Measurements from ENCODE around the gene SRPK2.

Gene SRPK2

GRCh38 chr7:105136221-105136620, 252.5 kb downstream of the SRPK2 start:
- in situ Hi-C loops (cut with MboI; ENCODE audit: low pct_unique_long_range_greater_than_20kb, low sequenced_read_pairs, unreplicated experiment), result no loop called here
- DNase-seq (ENCODE audit: low spot score), result no peak
- TF ChIP-seq CTCF (IDR thresholded peaks at IDR 0.05; ENCODE audit: extremely low read depth, insufficient read depth, missing control alignments), result no peak

DNA sequence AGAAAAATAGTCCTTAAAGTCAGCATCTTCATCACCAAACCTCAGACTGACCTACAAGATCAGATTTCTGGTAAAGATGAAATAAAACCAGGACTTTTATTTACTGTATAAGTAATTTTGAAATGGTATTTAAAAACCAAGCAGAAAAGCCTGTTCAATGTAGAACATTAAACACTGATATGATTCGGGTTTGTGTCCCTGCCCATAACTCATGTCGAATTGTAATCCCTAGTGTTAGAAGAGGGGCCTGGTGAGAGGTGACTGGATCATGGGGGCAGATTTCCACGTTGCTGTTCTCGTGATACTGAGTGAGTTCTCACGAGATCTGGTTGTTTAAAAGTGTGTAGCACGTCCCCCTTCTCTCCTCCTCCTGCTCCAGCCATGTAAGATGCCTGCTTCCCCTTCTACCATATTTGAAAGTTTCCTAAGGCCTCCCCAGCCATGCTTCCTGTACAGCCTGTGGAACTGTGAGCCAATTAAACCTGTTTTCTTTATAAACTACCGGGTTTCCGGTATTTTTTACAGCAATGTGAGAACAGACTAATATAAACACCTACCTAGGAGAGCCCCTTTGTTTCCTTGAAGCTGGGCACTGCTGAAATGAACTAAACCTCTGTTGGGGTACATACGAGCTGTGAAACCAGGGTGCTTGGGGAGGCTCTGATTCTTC, 254.6 kb downstream of the SRPK2 start:
- DNase-seq (ENCODE audit: low spot score), result no peak
- in situ Hi-C loops (cut with MboI; ENCODE audit: low pct_unique_long_range_greater_than_20kb, low sequenced_read_pairs, unreplicated experiment), result no loop called here
- no peak for TF ChIP-seq CTCF (IDR thresholded peaks at IDR 0.05; ENCODE audit: extremely low read depth, insufficient read depth, missing control alignments)

GRCh38 chr7:105133358-105133757, 255.4 kb downstream of the SRPK2 start:
- no peak for TF ChIP-seq CTCF (IDR thresholded peaks at IDR 0.05; ENCODE audit: extremely low read depth, insufficient read depth, missing control alignments)

GRCh38 chr7:105132835-105133234, 255.9 kb downstream of the SRPK2 start:
- in situ Hi-C loops (cut with MboI; ENCODE audit: low pct_unique_long_range_greater_than_20kb, low sequenced_read_pairs, unreplicated experiment), result no loop called here
- TF ChIP-seq CTCF (IDR thresholded peaks at IDR 0.05; ENCODE audit: extremely low read depth, insufficient read depth, missing control alignments), result no peak
- no peak for DNase-seq (ENCODE audit: low spot score)

More at GRCh38 chr7:105133358-105133757, 255.4 kb downstream of the SRPK2 start:
- in situ Hi-C loops (cut with MboI; ENCODE audit: low pct_unique_long_range_greater_than_20kb, low sequenced_read_pairs, unreplicated experiment), result no loop called here
- DNase-seq (ENCODE audit: low spot score), result no peak

DNA sequence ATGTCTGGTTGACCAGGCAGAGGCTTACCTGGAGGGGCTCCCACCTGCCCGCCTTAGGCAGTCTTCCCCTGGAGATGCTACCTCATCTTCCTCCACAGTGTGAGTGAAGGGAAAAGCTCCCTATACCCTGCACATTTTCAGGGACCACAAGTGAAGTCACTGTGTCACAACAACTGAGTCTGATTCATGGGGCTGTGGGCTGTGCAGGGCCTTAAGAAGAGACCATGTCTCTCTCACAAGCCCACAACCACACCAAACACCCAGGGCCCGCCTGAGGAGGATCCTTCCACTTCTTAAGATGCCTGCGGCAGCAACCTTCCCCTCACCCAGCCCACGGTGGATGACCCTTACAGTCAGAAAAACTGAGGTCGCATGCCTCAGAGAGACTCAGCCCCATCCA, 256.4 kb downstream of the SRPK2 start:
- DNase-seq (ENCODE audit: low spot score), result no peak
- TF ChIP-seq CTCF (IDR thresholded peaks at IDR 0.05; ENCODE audit: extremely low read depth, insufficient read depth, missing control alignments), result no peak
- in situ Hi-C loops (cut with MboI; ENCODE audit: low pct_unique_long_range_greater_than_20kb, low sequenced_read_pairs, unreplicated experiment), result no loop called here

DNA sequence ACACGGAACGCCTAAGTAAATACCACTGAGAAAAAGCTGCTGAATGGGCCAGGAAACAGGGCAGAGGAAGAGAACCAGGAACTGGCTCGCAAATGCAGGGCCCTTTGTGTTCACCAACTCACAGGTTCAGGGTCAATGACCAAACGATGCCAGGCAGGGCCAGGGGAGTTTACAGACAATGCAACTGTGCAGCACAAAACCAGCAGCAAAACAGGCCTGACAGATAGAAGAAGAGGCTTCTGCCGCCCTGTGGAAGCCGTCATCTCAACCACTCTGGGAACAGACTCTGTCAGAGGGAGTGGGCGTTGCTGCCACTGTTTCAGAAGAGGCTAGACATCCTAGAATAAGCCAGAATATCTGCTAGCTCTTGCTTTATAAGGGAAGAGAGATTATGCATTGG, 256.8 kb downstream of the SRPK2 start:
- no peak for DNase-seq (ENCODE audit: low spot score)
- TF ChIP-seq CTCF (IDR thresholded peaks at IDR 0.05; ENCODE audit: extremely low read depth, insufficient read depth, missing control alignments), result no peak
- in situ Hi-C loops (cut with MboI; ENCODE audit: low pct_unique_long_range_greater_than_20kb, low sequenced_read_pairs, unreplicated experiment), result no loop called here

Measured in GM13977 (cell line).